WI38 (cell line): ENCODE measurements around the gene JADE2.

Source experiments
- H3K4me3 ChIP-seq: 2 replicates; pipeline ENCODE4 v1.5.1; 2011; ENCODE audit warnings: low read depth, mild to moderate bottlenecking, control low read depth, low read length
- TF ChIP-seq, protein P1 (sequence below): IDR thresholded peaks from 2 replicates; pipeline ENCODE4 v1.5.1; 2012; ENCODE audit warnings: low read depth, mild to moderate bottlenecking, control low read depth, low read length

JADE2 gene

DNA sequence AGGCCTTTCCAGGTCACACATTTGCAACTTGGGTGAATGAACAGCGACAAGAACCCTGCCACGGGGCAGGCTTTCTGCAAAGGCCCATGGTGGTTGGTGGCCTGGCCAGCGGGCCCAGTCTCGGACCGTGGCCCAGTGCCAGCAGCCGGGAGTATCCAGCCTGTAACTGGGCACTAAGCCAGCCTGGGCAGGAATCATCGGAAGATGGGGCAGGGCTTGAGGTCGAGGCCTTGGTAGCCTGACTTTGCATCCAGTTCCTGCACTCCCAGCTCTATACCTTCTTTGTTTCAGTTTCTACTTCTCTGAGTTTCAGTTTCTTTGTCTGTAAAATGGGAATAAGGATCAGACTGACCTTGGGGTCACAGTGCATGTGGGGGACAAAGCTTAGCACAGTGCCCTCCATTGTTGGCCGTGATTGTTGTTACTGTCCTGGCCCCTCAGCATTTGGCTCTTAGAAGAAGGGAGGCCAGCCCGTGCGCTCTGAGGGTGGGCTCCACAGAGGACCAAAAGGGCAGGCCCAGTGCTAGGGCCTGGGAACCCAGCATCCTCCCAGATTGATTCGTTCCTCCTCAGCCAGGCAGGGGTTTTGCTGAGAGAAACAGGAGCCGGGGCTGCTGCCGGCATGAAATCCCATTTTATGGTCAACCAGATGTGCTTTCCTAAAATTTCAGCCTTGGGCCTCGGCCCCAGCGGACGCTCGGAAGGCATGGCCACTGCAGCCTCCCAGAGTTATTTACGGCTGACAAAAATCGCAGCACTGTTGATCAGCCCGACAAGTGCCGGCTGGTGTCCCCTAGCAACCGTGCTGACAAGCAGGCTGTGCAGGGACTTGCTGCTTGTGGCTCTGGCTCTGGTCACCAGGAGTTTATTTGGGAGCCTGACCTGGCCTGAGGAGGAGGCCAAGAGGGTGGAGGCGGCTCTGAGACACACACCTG is 43.6 kb downstream of the JADE2 start:
- H3K4me3 ChIP-seq = no peak overlapping the region
- TF ChIP-seq, protein P1, sequence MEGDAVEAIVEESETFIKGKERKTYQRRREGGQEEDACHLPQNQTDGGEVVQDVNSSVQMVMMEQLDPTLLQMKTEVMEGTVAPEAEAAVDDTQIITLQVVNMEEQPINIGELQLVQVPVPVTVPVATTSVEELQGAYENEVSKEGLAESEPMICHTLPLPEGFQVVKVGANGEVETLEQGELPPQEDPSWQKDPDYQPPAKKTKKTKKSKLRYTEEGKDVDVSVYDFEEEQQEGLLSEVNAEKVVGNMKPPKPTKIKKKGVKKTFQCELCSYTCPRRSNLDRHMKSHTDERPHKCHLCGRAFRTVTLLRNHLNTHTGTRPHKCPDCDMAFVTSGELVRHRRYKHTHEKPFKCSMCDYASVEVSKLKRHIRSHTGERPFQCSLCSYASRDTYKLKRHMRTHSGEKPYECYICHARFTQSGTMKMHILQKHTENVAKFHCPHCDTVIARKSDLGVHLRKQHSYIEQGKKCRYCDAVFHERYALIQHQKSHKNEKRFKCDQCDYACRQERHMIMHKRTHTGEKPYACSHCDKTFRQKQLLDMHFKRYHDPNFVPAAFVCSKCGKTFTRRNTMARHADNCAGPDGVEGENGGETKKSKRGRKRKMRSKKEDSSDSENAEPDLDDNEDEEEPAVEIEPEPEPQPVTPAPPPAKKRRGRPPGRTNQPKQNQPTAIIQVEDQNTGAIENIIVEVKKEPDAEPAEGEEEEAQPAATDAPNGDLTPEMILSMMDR = no peak

DNA sequence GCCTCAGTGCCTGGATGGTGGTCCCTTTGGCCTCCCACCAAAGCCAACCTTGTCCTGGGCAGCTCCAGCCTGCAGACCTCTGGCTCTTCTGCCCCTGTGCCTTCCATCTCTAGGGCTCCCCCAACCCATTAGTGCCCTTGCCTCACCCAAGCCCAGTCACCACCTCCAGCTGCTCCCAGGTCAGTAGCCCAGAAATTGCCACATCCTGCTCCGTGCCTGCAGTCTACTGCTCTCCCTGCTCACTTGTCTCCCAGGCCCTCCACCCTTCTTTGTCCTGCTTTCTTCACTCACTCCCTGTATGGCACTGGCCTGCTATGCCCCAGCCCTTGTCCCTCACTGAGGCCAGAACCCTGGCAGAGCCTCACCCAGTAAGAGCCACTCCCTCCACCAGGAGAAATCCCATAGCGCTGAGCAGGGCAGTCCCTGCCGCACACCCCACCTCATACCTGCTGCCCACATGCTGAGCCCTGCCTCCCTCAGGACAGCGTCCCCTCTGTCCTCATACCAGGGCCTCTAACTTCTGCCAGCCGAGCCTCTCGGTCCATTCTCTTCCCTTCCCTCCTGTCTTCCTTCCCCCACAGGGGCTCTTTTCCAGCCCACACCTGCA is 44.4 kb downstream of the JADE2 start:
- no peak overlapping the region for H3K4me3 ChIP-seq
- TF ChIP-seq, protein P1 = no peak

DNA sequence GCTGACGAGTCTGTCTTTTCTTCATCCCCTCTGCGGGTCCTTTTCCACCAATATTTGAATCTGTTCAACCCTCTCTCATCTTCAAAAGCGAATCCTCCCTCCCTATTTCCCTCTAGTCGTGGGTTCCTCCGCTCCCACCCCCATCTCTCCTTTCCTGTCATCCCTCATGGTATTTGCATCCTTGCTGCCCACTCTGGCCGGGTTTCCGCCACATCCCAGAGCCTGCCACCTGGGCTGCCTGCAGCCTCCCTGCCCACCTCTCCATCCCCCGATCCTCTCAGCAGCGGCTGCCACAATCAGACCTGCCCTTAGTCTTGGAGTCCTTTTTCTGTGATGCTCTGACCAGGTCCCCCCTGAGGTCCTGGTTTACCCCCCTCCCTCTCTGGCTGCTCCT is 44.9 kb downstream of the JADE2 start:
- TF ChIP-seq, protein P1 = no peak
- H3K4me3 ChIP-seq = no peak overlapping the region

DNA sequence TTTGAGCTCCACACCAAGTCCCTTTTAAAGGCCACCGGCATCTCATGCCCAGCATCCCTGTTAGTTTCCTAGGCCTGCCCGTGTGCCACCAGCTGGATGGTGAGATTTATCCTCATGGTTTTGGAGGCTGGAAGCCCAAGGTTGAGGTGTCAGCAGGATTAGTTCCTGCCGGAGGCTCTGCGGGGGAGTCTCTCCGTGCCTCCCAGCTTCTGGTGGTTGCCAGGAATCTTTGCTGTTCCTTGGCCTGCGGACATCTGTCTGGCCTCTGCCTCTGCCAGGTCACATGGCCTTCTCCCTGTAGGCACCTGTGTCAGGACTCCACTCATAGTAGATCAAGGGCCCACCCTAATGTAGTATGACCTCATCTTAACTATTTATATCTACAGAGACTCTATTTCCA is 45.4 kb downstream of the JADE2 start:
- H3K4me3 ChIP-seq = no peak overlapping the region
- TF ChIP-seq, protein P1 = no peak

DNA sequence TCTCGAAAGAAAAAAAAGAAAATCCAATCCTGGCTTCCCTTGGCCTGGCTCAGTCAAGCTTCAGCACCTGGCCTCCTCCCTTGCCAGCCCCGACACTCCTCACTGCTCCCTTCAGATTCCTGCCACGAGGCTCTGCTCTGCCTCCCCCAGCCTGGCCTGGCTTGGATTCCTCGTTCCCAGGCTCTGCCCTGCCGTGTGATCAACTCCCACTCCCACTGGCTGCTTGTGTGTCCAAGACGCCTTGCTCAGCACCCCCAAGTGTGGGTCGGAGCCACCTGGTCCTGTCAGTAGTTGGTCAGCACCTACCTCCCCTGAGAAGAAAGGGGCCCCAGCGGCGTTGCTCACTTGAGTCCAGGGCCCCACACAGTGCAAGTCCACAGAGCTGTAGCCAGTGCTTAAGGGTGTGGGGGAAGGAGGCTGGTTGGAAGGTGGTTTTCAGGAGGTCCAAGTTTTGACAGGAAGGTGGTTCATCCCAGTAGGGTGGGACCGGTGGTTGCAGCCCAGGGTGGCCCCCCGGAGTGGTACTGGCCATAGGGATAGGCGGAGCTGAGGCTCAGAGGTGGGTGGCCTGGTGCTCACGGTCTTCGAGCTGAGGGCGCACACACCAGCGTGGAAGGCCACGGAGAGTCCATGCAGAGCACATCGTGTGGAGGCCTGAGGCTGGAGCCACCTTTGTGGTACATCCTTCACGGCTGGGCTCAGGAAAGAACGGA is 46.4 kb downstream of the JADE2 start:
- no peak overlapping the region for H3K4me3 ChIP-seq
- TF ChIP-seq, protein P1 = no peak

DNA sequence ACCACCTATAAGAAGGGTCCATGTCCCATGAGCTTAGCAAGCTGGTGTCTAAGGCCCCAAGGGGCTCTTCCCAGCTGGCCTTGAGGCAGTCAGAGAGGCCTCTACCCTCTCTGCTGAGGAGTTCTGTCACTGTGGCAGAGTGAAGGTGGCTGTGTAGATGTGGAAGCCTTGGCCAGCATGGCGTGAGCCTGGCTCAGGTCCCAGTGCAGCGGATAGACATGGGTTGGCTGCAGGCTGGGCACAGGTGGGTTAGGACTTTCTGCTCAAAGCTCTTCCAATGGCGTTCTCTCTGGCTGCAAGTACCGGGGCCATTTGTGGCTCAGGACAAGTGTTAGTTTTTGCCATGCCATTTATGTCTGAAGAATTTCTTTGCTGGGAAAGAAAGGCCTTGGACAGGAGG is 47.3 kb downstream of the JADE2 start:
- TF ChIP-seq, protein P1 = no peak

More for the DNA sequence above, 47.3 kb downstream of the JADE2 start:
- no peak overlapping the region for H3K4me3 ChIP-seq
